Endothelial cell of umbilical vein (primary cell): Measurements from ENCODE around the gene APC2. TPM values are rescaled to one million over a fixed set of nuclear protein-coding genes. Genes with fewer than 3 reads are reported as not detected.

ENCODE experiments used
- BruUV-seq: library from RNA; stranded (reverse); fragments of 400-500 nt; replicated peaks from 2 replicates; lab custom pipeline; 2021; lab: Mats Ljungman, UMichigan
- CTCF ChIA-PET: fragments of 300-600, 350-600 bp; sonication (Branson Sonifier 250); formaldehyde crosslinking; loops from one replicate; lab custom pipeline; 2021; ENCODE audit warnings: antibody characterized with exemption, inconsistent platforms; lab: Charles Lee
- POLR2A ChIA-PET: fragments of 300-600, 350-600 bp; sonication (Branson Sonifier 250); formaldehyde crosslinking; loops from one replicate; lab custom pipeline; 2021; ENCODE audit warnings: antibody characterized with exemption, inconsistent platforms; lab: Charles Lee
- DNase-seq: peaks from one replicate; pipeline ENCODE4 v3.0.0-alpha.2; 2011; ENCODE audit warnings: low read depth, low spot score
- FAIRE-seq: peaks from 2 replicates; lab custom pipeline; 2011; peaks lifted over from hg19 to GRCh38; lab: Jason Lieb, UNC
- H2AFZ ChIP-seq: 2 replicates; pipeline ENCODE4 v1.6.0; 2012; ENCODE audit warnings: low read depth, low read length, control low read depth, inconsistent platforms
- H3K27ac ChIP-seq: 2 replicates; pipeline ENCODE4 v1.5.1; 2011; ENCODE audit warnings: low read depth, mild to moderate bottlenecking, control low read depth, low read length, moderate library complexity; ENCODE audit not compliant: insufficient read depth
- H3K27me3 ChIP-seq, 2 experiments: 2 replicates each; pipeline versions ENCODE4 v1.6.0 to v1.6.1; 2011; ENCODE audit warnings: low read length in 2 of 2, mixed read lengths in 1 of 2; ENCODE audit not compliant: control insufficient read depth in 2 of 2, insufficient read depth in 2 of 2
- H3K36me3 ChIP-seq, 2 experiments: 2 replicates in 1 of 2; 3 replicates in 1 of 2; pipeline ENCODE4 v1.5.1; 2011; ENCODE audit warnings: low read length in 2 of 2, mild to moderate bottlenecking in 1 of 2, moderate library complexity in 1 of 2; ENCODE audit not compliant: control insufficient read depth in 2 of 2, insufficient read depth in 2 of 2; ENCODE audit errors: extremely low read depth in 1 of 2
- H3K4me1 ChIP-seq: 3 replicates; pipeline ENCODE4 v1.5.1; 2011; ENCODE audit warnings: mild to moderate bottlenecking, low read length; ENCODE audit not compliant: control insufficient read depth, insufficient read depth; ENCODE audit errors: extremely low read depth
- H3K4me2 ChIP-seq: 2 replicates; pipeline ENCODE4 v1.6.1; 2011; ENCODE audit warnings: low read length, control low read depth, mixed read lengths; ENCODE audit not compliant: insufficient read depth
- H3K4me3 ChIP-seq, 3 experiments: fragments of 200-600 bp in 1 of 3; sonication (generic), shearing (Covaris generic) in 1 of 3; replicated peaks in 1 of 3; 2 replicates each; pipeline ENCODE4 v1.5.1; 2011 to 2016; ENCODE audit warnings: control low read depth in 3 of 3, low read length in 3 of 3, mild to moderate bottlenecking in 2 of 3, inconsistent platforms in 1 of 3, low read depth in 1 of 3, moderate library complexity in 1 of 3; ENCODE audit not compliant: insufficient read depth in 1 of 3
- H3K79me2 ChIP-seq: 2 replicates; pipeline ENCODE4 v1.6.0; 2012; ENCODE audit warnings: low read length, inconsistent platforms; ENCODE audit not compliant: control insufficient read depth, insufficient read depth
- H3K9ac ChIP-seq: replicated peaks from 2 replicates; pipeline ENCODE3; 2011; ENCODE audit warnings: low read length, control low read depth; ENCODE audit not compliant: insufficient read depth; ENCODE audit errors: extremely low read depth
- H3K9me1 ChIP-seq: replicated peaks from 3 replicates; pipeline ENCODE4 v1.6.0; 2011; ENCODE audit warnings: mild to moderate bottlenecking, low read length; ENCODE audit not compliant: control insufficient read depth, insufficient read depth; ENCODE audit errors: extremely low read depth
- H3K9me3 ChIP-seq: replicated peaks from 2 replicates; pipeline ENCODE4 v1.5.1; 2012; ENCODE audit warnings: low read length, inconsistent platforms; ENCODE audit not compliant: control insufficient read depth, insufficient read depth
- H4K20me1 ChIP-seq: replicated peaks from 2 replicates; pipeline ENCODE3; 2011; ENCODE audit warnings: mild to moderate bottlenecking, low read length; ENCODE audit not compliant: control insufficient read depth, insufficient read depth; ENCODE audit errors: extremely low read depth
- EZH2 ChIP-seq: IDR thresholded peaks from 2 replicates; pipeline ENCODE4 v1.6.1; 2012; ENCODE audit warnings: borderline replicate concordance, low read depth, mild to moderate bottlenecking, moderate library complexity, low read length, inconsistent platforms; ENCODE audit not compliant: severe bottlenecking
- GATA2 ChIP-seq: IDR thresholded peaks from 2 replicates; pipeline ENCODE4 v1.7.0; 2011; ENCODE audit warnings: low read depth, mild to moderate bottlenecking, moderate library complexity, mixed read lengths, low read length; ENCODE audit not compliant: insufficient read length, insufficient read depth
- JUN ChIP-seq: IDR thresholded peaks from 2 replicates; pipeline ENCODE4 v1.6.1; 2011; ENCODE audit warnings: borderline replicate concordance, low read depth; ENCODE audit not compliant: insufficient read length, insufficient read depth
- MYC ChIP-seq: IDR thresholded peaks from one replicate; pipeline ENCODE4 v1.6.1; 2011; ENCODE audit warnings: mild to moderate bottlenecking, low read depth, low read length
- POLR2A ChIP-seq: IDR thresholded peaks from 2 replicates; pipeline ENCODE4 v1.6.1; 2012; ENCODE audit warnings: low read depth, mild to moderate bottlenecking, control low read depth, low read length
- POLR2AphosphoS5 ChIP-seq: IDR thresholded peaks from 2 replicates; pipeline ENCODE4 v1.6.1; 2012; ENCODE audit warnings: low read depth, mild to moderate bottlenecking, control low read depth, low read length, moderate library complexity; ENCODE audit not compliant: insufficient read depth
- dilution Hi-C: fragments of 300-500 bp; cut with MboI; formaldehyde crosslinking; loops from one replicate; pipeline ENCODE4 v1.15.0; 2019; ENCODE audit warnings: low sequenced_read_pairs; ENCODE audit not compliant: extremely low pct_ligation_motif_present
- intact Hi-C: fragments of 100-400 bp; cut with micrococcal nuclease; formaldehyde crosslinking; loops from one replicate; pipeline ENCODE4 v1.10.0; 2022
- polyA plus RNA-seq, 4 experiments: library from polyadenylated mRNA; depleted of rRNA in 3 of 4; stranded (reverse) in 3 of 4; unstranded in 1 of 4; fragments of >200 nt; gene quantifications; 2 replicates each; pipeline versions ENCODE4 v1.2.1 to v1.2.3, GENCODE V29; 2011 to 2012; ENCODE audit warnings: missing spikeins in 1 of 4
- total RNA-seq: library from RNA; stranded (reverse); gene quantifications from 2 replicates; pipeline ENCODE4 v1.2.3, GENCODE V29; 2021
- TF ChIP-seq, protein P1 (sequence below), 2 donors: IDR thresholded peaks; 1 replicate in 1 of 2; 2 replicates in 1 of 2; pipeline ENCODE4 v1.5.1; 2011; ENCODE audit warnings: low read length in 2 of 2, mild to moderate bottlenecking in 2 of 2, moderate library complexity in 2 of 2, control low read depth in 1 of 2, inconsistent platforms in 1 of 2, low read depth in 1 of 2; ENCODE audit not compliant: insufficient read depth in 1 of 2; ENCODE audit errors: extremely low read depth in 1 of 2
- TF ChIP-seq, protein P2 (sequence below): IDR thresholded peaks from 2 replicates; pipeline ENCODE4 v1.6.1; 2011; ENCODE audit not compliant: insufficient read depth, insufficient read length

Gene APC2
- total and polyA plus RNA-seq, 2 donors (not counting 3 experiments of a cell fraction or from before 2014, with no cell fraction given): 0.01 to 0.04 TPM

DNA sequence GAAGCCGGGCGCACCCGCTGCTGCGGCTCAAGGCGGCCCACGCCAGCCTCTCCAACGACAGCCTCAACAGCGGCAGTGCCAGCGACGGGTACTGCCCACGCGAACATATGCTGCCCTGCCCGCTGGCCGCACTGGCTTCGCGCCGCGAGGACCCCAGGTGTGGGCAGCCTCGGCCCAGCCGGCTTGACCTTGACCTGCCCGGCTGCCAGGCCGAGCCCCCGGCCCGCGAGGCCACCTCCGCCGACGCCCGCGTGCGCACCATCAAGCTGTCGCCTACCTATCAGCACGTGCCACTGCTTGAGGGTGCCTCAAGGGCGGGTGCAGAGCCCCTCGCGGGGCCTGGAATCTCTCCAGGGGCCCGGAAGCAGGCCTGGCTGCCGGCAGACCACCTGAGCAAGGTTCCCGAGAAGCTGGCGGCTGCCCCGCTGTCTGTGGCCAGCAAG, 16.1 kb downstream of the APC2 start:
- peaks cover 5% of the 10 kb centered on the region for H3K4me1 ChIP-seq
- no peaks in the 10 kb centered on the region for H4K20me1 ChIP-seq
- H3K79me2 ChIP-seq: no peaks in the 10 kb centered on the region
- BruUV-seq: no TSS peak
- H3K27me3 ChIP-seq: peaks cover 29 to 59% of the 10 kb centered on the region in 2 experiments
- H2AFZ ChIP-seq: no peak overlapping the region
- no peak overlapping the region for H3K27ac ChIP-seq
- H3K4me3 ChIP-seq: no peak overlapping the region
- dilution Hi-C loops: no loop called here
- FAIRE-seq (no peak), DNase-seq (no peak)
- peak overlapping the region; percentile 2 for H3K4me2 ChIP-seq
- H3K9ac ChIP-seq: no peak overlapping the region
- H3K36me3 ChIP-seq: no peaks in the 10 kb centered on the region
- H3K9me1 ChIP-seq: no peaks in the 10 kb centered on the region
- POLR2A ChIA-PET: no interaction called here
- CTCF ChIA-PET: interaction anchor here (0.6 to 3.6 kb wide), 16 partner anchors 8 to 389 kb away, joined by 3 to 14 read pairs (median 5); partner anchors contain the start of gene REEP6
- no peaks in the 10 kb centered on the region for H3K9me3 ChIP-seq
- intact Hi-C loops: no loop called here
- TF ChIP-seq EZH2 (no peak), GATA2 (no peak), POLR2A (no peak), MYC (no peak), POLR2AphosphoS5 (no peak), JUN (no peak)
- TF ChIP-seq, protein P1, sequence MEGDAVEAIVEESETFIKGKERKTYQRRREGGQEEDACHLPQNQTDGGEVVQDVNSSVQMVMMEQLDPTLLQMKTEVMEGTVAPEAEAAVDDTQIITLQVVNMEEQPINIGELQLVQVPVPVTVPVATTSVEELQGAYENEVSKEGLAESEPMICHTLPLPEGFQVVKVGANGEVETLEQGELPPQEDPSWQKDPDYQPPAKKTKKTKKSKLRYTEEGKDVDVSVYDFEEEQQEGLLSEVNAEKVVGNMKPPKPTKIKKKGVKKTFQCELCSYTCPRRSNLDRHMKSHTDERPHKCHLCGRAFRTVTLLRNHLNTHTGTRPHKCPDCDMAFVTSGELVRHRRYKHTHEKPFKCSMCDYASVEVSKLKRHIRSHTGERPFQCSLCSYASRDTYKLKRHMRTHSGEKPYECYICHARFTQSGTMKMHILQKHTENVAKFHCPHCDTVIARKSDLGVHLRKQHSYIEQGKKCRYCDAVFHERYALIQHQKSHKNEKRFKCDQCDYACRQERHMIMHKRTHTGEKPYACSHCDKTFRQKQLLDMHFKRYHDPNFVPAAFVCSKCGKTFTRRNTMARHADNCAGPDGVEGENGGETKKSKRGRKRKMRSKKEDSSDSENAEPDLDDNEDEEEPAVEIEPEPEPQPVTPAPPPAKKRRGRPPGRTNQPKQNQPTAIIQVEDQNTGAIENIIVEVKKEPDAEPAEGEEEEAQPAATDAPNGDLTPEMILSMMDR (IDR thresholded peaks at IDR 0.05; ENCODE audit: extremely low read depth in 1 of 2, insufficient read depth in 1 of 2, low read depth in 1 of 2, low read length in 2 of 2): no peak
- TF ChIP-seq, protein P2, sequence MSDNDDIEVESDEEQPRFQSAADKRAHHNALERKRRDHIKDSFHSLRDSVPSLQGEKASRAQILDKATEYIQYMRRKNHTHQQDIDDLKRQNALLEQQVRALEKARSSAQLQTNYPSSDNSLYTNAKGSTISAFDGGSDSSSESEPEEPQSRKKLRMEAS: no peak
